ENCODE data around the gene FGD4.

FGD4 gene

DNA sequence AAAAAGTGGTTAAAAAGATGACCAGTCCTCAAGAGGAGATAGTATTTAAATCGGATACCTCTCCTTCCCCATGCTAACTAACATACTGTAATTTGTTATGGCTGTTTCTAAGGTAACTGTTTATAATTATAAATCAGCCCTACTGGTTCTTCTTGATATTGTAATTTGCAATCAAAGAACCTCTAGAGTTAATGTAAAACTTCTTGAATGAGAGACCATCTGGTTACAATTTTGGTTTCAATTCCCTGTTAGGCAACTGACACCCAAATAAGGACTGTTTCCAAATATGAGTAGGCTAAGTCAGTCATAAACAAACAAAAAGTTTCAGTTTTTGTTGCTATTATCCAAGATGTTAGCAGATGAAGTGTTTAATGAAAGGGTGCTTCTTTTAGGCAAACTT lies 159.5 kb downstream of the FGD4 start:
- TF ChIP-seq SPI1 (IDR thresholded peaks at IDR 0.05; ENCODE audit: borderline replicate concordance, low read depth) (no peak), GABPA (IDR thresholded peaks at IDR 0.05; ENCODE audit: low read depth) (no peak), POLR2AphosphoS5 (IDR thresholded peaks at IDR 0.05; ENCODE audit: low read depth) (no peak)
- TF ChIP-seq, protein P1, sequence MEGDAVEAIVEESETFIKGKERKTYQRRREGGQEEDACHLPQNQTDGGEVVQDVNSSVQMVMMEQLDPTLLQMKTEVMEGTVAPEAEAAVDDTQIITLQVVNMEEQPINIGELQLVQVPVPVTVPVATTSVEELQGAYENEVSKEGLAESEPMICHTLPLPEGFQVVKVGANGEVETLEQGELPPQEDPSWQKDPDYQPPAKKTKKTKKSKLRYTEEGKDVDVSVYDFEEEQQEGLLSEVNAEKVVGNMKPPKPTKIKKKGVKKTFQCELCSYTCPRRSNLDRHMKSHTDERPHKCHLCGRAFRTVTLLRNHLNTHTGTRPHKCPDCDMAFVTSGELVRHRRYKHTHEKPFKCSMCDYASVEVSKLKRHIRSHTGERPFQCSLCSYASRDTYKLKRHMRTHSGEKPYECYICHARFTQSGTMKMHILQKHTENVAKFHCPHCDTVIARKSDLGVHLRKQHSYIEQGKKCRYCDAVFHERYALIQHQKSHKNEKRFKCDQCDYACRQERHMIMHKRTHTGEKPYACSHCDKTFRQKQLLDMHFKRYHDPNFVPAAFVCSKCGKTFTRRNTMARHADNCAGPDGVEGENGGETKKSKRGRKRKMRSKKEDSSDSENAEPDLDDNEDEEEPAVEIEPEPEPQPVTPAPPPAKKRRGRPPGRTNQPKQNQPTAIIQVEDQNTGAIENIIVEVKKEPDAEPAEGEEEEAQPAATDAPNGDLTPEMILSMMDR (IDR thresholded peaks at IDR 0.05; ENCODE audit: insufficient read depth, low read length), result no peak
- TF ChIP-seq, protein P2, sequence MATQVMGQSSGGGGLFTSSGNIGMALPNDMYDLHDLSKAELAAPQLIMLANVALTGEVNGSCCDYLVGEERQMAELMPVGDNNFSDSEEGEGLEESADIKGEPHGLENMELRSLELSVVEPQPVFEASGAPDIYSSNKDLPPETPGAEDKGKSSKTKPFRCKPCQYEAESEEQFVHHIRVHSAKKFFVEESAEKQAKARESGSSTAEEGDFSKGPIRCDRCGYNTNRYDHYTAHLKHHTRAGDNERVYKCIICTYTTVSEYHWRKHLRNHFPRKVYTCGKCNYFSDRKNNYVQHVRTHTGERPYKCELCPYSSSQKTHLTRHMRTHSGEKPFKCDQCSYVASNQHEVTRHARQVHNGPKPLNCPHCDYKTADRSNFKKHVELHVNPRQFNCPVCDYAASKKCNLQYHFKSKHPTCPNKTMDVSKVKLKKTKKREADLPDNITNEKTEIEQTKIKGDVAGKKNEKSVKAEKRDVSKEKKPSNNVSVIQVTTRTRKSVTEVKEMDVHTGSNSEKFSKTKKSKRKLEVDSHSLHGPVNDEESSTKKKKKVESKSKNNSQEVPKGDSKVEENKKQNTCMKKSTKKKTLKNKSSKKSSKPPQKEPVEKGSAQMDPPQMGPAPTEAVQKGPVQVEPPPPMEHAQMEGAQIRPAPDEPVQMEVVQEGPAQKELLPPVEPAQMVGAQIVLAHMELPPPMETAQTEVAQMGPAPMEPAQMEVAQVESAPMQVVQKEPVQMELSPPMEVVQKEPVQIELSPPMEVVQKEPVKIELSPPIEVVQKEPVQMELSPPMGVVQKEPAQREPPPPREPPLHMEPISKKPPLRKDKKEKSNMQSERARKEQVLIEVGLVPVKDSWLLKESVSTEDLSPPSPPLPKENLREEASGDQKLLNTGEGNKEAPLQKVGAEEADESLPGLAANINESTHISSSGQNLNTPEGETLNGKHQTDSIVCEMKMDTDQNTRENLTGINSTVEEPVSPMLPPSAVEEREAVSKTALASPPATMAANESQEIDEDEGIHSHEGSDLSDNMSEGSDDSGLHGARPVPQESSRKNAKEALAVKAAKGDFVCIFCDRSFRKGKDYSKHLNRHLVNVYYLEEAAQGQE (IDR thresholded peaks at IDR 0.05; ENCODE audit: insufficient replicate concordance, low read depth), result no peak
- Histone ChIP-seq H3K27ac (replicated peaks) (no peak overlapping the region), H3K4me3 (replicated peaks; ENCODE audit: insufficient read depth, low read length) (no peak overlapping the region), H3K27me3 (ENCODE audit: insufficient read depth, poor library complexity, severe bottlenecking) (no peaks in the 10 kb centered on the region)
- DNase-seq (ENCODE audit: low read depth in 1 of 2, low spot score in 1 of 2), result no peak

- Histone ChIP-seq H3K27me3 (ENCODE audit: insufficient read depth, poor library complexity, severe bottlenecking) (no peaks in the 10 kb centered on the region), H3K27ac (replicated peaks) (no peak overlapping the region), H3K4me3 (replicated peaks; ENCODE audit: insufficient read depth, low read length) (no peak overlapping the region)
- TF ChIP-seq GABPA (IDR thresholded peaks at IDR 0.05; ENCODE audit: low read depth) (no peak), SPI1 (IDR thresholded peaks at IDR 0.05; ENCODE audit: borderline replicate concordance, low read depth) (no peak), POLR2AphosphoS5 (IDR thresholded peaks at IDR 0.05; ENCODE audit: low read depth) (no peak)
- TF ChIP-seq, protein P1 (IDR thresholded peaks at IDR 0.05; ENCODE audit: insufficient read depth, low read length), result no peak
- TF ChIP-seq, protein P2 (IDR thresholded peaks at IDR 0.05; ENCODE audit: insufficient replicate concordance, low read depth), result no peak
- DNase-seq (ENCODE audit: low read depth in 1 of 2, low spot score in 1 of 2), result no peak
Observed at GRCh38 chr12:32559434-32559833, 160.1 kb downstream of the FGD4 start.

GRCh38 chr12:32560520-32560919 lies 161.2 kb downstream of the FGD4 start:
- DNase-seq (ENCODE audit: low read depth in 1 of 2, low spot score in 1 of 2), result no peak
- H3K4me3 ChIP-seq (replicated peaks; ENCODE audit: insufficient read depth, low read length), result no peak overlapping the region
- H3K27ac ChIP-seq (replicated peaks), result no peak overlapping the region
- H3K27me3 ChIP-seq (ENCODE audit: insufficient read depth, poor library complexity, severe bottlenecking), result no peaks in the 10 kb centered on the region
- TF ChIP-seq POLR2AphosphoS5 (IDR thresholded peaks at IDR 0.05; ENCODE audit: low read depth), result no peak
- TF ChIP-seq, protein P1 (IDR thresholded peaks at IDR 0.05; ENCODE audit: insufficient read depth, low read length), result no peak
- TF ChIP-seq, protein P2 (IDR thresholded peaks at IDR 0.05; ENCODE audit: insufficient replicate concordance, low read depth), result no peak
- TF ChIP-seq SPI1 (IDR thresholded peaks at IDR 0.05; ENCODE audit: borderline replicate concordance, low read depth), result no peak
- no peak for TF ChIP-seq GABPA (IDR thresholded peaks at IDR 0.05; ENCODE audit: low read depth)

All from HL-60 (cell line).